Neuronal stem cell (in vitro differentiated cells): ENCODE measurements around the gene GALNT1.

Experiments
- DNase-seq: peaks from one replicate; pipeline ENCODE4 v3.0.0-alpha.2; 2013; ENCODE audit warnings: low spot score
- H2AFZ ChIP-seq: one replicate; pipeline ENCODE4 v1.6.1; 2013; ENCODE audit warnings: mild to moderate bottlenecking, low read length, inconsistent platforms
- H2AK5ac ChIP-seq: 2 replicates; pipeline ENCODE4 v1.6.1; 2013; ENCODE audit warnings: low read depth, mild to moderate bottlenecking, inconsistent platforms, low read length, moderate library complexity, mixed read lengths
- H2BK120ac ChIP-seq: 2 replicates; pipeline ENCODE4 v1.6.1; 2013; ENCODE audit warnings: low read depth, mild to moderate bottlenecking, inconsistent platforms, low read length, moderate library complexity, mixed read lengths
- H2BK12ac ChIP-seq: one replicate; pipeline ENCODE4 v1.6.1; 2013; ENCODE audit warnings: low read length, inconsistent platforms
- H2BK15ac ChIP-seq: 2 replicates; pipeline ENCODE4 v1.6.1; 2013; ENCODE audit warnings: mild to moderate bottlenecking, low read length, inconsistent platforms, mixed read lengths
- H2BK5ac ChIP-seq: one replicate; pipeline ENCODE4 v1.6.1; 2013; ENCODE audit warnings: inconsistent platforms, mild to moderate bottlenecking, low read length, moderate library complexity
- H3K14ac ChIP-seq: one replicate; pipeline ENCODE4 v1.6.1; 2013; ENCODE audit warnings: low read length, inconsistent platforms
- H3K18ac ChIP-seq: 2 replicates; pipeline ENCODE4 v1.6.1; 2013; ENCODE audit warnings: low read length, inconsistent platforms
- H3K23ac ChIP-seq: 2 replicates; pipeline ENCODE4 v1.6.1; 2013; ENCODE audit warnings: low read depth, mild to moderate bottlenecking, mixed read lengths, low read length, inconsistent platforms; ENCODE audit not compliant: poor library complexity
- H3K27ac ChIP-seq: replicated peaks from 3 replicates; pipeline ENCODE4 v1.5.1; 2013; ENCODE audit warnings: low read length, inconsistent platforms
- H3K27me3 ChIP-seq, 3 experiments: 2 replicates each; pipeline ENCODE4 v1.6.1; 2013; ENCODE audit warnings: low read length in 3 of 3, mild to moderate bottlenecking in 2 of 3, inconsistent platforms in 1 of 3, low read depth in 1 of 3, mixed read lengths in 1 of 3, moderate library complexity in 1 of 3; ENCODE audit not compliant: control insufficient read depth in 3 of 3, insufficient read depth in 3 of 3
- H3K36me3 ChIP-seq, 2 donors: replicated peaks in 1 of 2; 2 replicates each; pipeline ENCODE4 v1.6.1; 2013; ENCODE audit warnings: low read length in 2 of 2; ENCODE audit not compliant: control insufficient read depth in 2 of 2, insufficient read depth in 2 of 2
- H3K4ac ChIP-seq: 2 replicates; pipeline ENCODE4 v1.6.1; 2013; ENCODE audit warnings: inconsistent platforms, mild to moderate bottlenecking, low read length, moderate library complexity
- H3K4me1 ChIP-seq, 2 donors: 1 replicate in 1 of 2; 2 replicates in 1 of 2; pipeline ENCODE4 v1.6.1; 2013; ENCODE audit warnings: low read length in 2 of 2, low read depth in 1 of 2; ENCODE audit not compliant: control insufficient read depth in 2 of 2, insufficient read depth in 1 of 2
- H3K4me2 ChIP-seq: one replicate; pipeline ENCODE4 v1.6.1; 2013; ENCODE audit warnings: mild to moderate bottlenecking, low read length, inconsistent platforms; ENCODE audit not compliant: insufficient read depth, poor library complexity, severe bottlenecking
- H3K4me3 ChIP-seq, 2 donors: 2 replicates each; pipeline ENCODE4 v1.5.1; 2013; ENCODE audit warnings: low read length in 2 of 2, mild to moderate bottlenecking in 2 of 2, inconsistent platforms in 1 of 2, moderate library complexity in 1 of 2
- H3K79me1 ChIP-seq: one replicate; pipeline ENCODE4 v1.6.1; 2013; ENCODE audit warnings: low read depth, mild to moderate bottlenecking, inconsistent platforms, low read length, moderate library complexity
- H3K9ac ChIP-seq: one replicate; pipeline ENCODE4 v1.6.1; 2013; ENCODE audit warnings: mild to moderate bottlenecking, low read depth, low read length, inconsistent platforms; ENCODE audit not compliant: poor library complexity
- H3K9me3 ChIP-seq, 2 donors: replicated peaks in 1 of 2; 2 replicates each; pipeline versions ENCODE3 to v1.6.1; 2013; ENCODE audit warnings: low read length in 2 of 2, mild to moderate bottlenecking in 2 of 2, inconsistent platforms in 1 of 2, low read depth in 1 of 2, mixed read lengths in 1 of 2, moderate library complexity in 1 of 2; ENCODE audit not compliant: control insufficient read depth in 2 of 2, insufficient read depth in 1 of 2
- H4K8ac ChIP-seq: one replicate; pipeline ENCODE4 v1.6.1; 2013; ENCODE audit warnings: low read depth, mild to moderate bottlenecking, inconsistent platforms, low read length, moderate library complexity
- H4K91ac ChIP-seq: one replicate; pipeline ENCODE4 v1.6.1; 2013; ENCODE audit warnings: low read length, low read depth, mild to moderate bottlenecking, inconsistent platforms; ENCODE audit not compliant: poor library complexity
- WGBS, 2 donors: extraction: QIAGEN DNeasy Blood & Tissue Kit; methylation state at CpG; one replicate each; pipeline ENCODE4 v1.1.7; 2013; ENCODE audit warnings: missing lambda C conversion rate in 2 of 2, mixed read lengths in 1 of 2; ENCODE audit not compliant: insufficient read length in 2 of 2, insufficient replicate concordance in 1 of 2; ENCODE audit errors: extremely low coverage in 2 of 2; 5-methylcytosine and 5-hydroxymethylcytosine counted together

The GALNT1 gene

GRCh38 chr18:35559867-35560266 is 21.7 kb upstream of the GALNT1 start:
- H3K27ac ChIP-seq: no peak overlapping the region
- no peaks in the 10 kb centered on the region for H3K27me3 ChIP-seq
- no peak overlapping the region for H3K4ac ChIP-seq
- H3K23ac ChIP-seq: no peak overlapping the region
- no peaks in the 10 kb centered on the region for H3K9me3 ChIP-seq
- H3K18ac ChIP-seq: no peak overlapping the region
- H3K79me1 ChIP-seq: no peaks in the 10 kb centered on the region
- H2BK12ac ChIP-seq: no peak overlapping the region
- no peak overlapping the region for H3K4me2 ChIP-seq
- H3K4me3 ChIP-seq: no peak overlapping the region
- H4K8ac ChIP-seq: no peak overlapping the region
- no peak overlapping the region for H2BK15ac ChIP-seq
- H2AK5ac ChIP-seq: no peak overlapping the region
- no peak overlapping the region for H3K9ac ChIP-seq
- no peak overlapping the region for H2BK5ac ChIP-seq
- H3K36me3 ChIP-seq: no peaks in the 10 kb centered on the region
- DNase-seq: no peak
- H3K14ac ChIP-seq: no peak overlapping the region
- H4K91ac ChIP-seq: no peak overlapping the region
- no peaks in the 10 kb centered on the region for H3K4me1 ChIP-seq
- H2AFZ ChIP-seq: no peak overlapping the region
- no peak overlapping the region for H2BK120ac ChIP-seq

GRCh38 chr18:35564795-35565453 is 16.6 kb upstream of the GALNT1 start:
- Histone ChIP-seq H3K9ac (no peak overlapping the region), H3K27me3 (peaks cover 0 to 3% (median 0%) of the 10 kb centered on the region in 3 experiments), H3K9me3 (no peaks in the 10 kb centered on the region), H3K79me1 (no peaks in the 10 kb centered on the region), H3K27ac (no peak overlapping the region), H3K14ac (no peak overlapping the region), H2BK12ac (no peak overlapping the region), H3K36me3 (no peaks in the 10 kb centered on the region), H2BK15ac (no peak overlapping the region), H3K23ac (no peak overlapping the region), H3K4me3 (no peak overlapping the region), H2AFZ (no peak overlapping the region), H2AK5ac (no peak overlapping the region), H4K8ac (no peak overlapping the region), H2BK5ac (no peak overlapping the region), H3K4me2 (no peak overlapping the region), H3K18ac (no peak overlapping the region), H4K91ac (no peak overlapping the region), H3K4ac (no peak overlapping the region), H2BK120ac (no peak overlapping the region), H3K4me1 (no peaks in the 10 kb centered on the region)
- WGBS, 2 donors: no CpG with 5 or more reads among the region's 3 CpGs
- no peak for DNase-seq

- no peaks in the 10 kb centered on the region for H3K79me1 ChIP-seq
- H3K23ac ChIP-seq: no peak overlapping the region
- WGBS, 2 donors: no CpG with 5 or more reads among the region's 4 CpGs
- H2BK120ac ChIP-seq: no peak overlapping the region
- no peaks in the 10 kb centered on the region for H3K4me1 ChIP-seq
- no peak overlapping the region for H3K9ac ChIP-seq
- no peak overlapping the region for H3K14ac ChIP-seq
- no peak overlapping the region for H3K27ac ChIP-seq
- DNase-seq: no peak
- no peak overlapping the region for H2AK5ac ChIP-seq
- H4K8ac ChIP-seq: no peak overlapping the region
- no peak overlapping the region for H3K4me2 ChIP-seq
- no peaks in the 10 kb centered on the region for H3K36me3 ChIP-seq
- no peak overlapping the region for H3K4me3 ChIP-seq
- H2AFZ ChIP-seq: no peak overlapping the region
- H3K18ac ChIP-seq: no peak overlapping the region
- H2BK5ac ChIP-seq: no peak overlapping the region
- H3K27me3 ChIP-seq: peaks cover 0 to 3% (median 0%) of the 10 kb centered on the region in 3 experiments
- no peaks in the 10 kb centered on the region for H3K9me3 ChIP-seq
- H2BK15ac ChIP-seq: no peak overlapping the region
- H2BK12ac ChIP-seq: no peak overlapping the region
- no peak overlapping the region for H3K4ac ChIP-seq
- no peak overlapping the region for H4K91ac ChIP-seq
Observed at GRCh38 chr18:35566019-35566418, 15.5 kb upstream of the GALNT1 start.

- no peaks in the 10 kb centered on the region for H3K9me3 ChIP-seq
- no CpG with 5 or more reads among the region's 2 CpGs for WGBS, 2 donors
- H3K79me1 ChIP-seq: no peaks in the 10 kb centered on the region
- no peak overlapping the region for H3K27ac ChIP-seq
- H3K4ac ChIP-seq: no peak overlapping the region
- H3K14ac ChIP-seq: no peak overlapping the region
- H3K9ac ChIP-seq: no peak overlapping the region
- no peak overlapping the region for H3K23ac ChIP-seq
- no peak overlapping the region for H4K91ac ChIP-seq
- H3K27me3 ChIP-seq: peaks cover 0 to 10% (median 0%) of the 10 kb centered on the region in 3 experiments
- no peaks in the 10 kb centered on the region for H3K36me3 ChIP-seq
- no peak for DNase-seq
- H2BK15ac ChIP-seq: no peak overlapping the region
- H4K8ac ChIP-seq: no peak overlapping the region
- no peak overlapping the region for H2AFZ ChIP-seq
- no peak overlapping the region for H3K4me3 ChIP-seq
- no peak overlapping the region for H2BK5ac ChIP-seq
- no peak overlapping the region for H3K18ac ChIP-seq
- no peaks in the 10 kb centered on the region for H3K4me1 ChIP-seq
- H3K4me2 ChIP-seq: no peak overlapping the region
- no peak overlapping the region for H2AK5ac ChIP-seq
- no peak overlapping the region for H2BK120ac ChIP-seq
- no peak overlapping the region for H2BK12ac ChIP-seq
Observed at GRCh38 chr18:35570182-35570581, 11.4 kb upstream of the GALNT1 start.
